Epidermal melanocyte (primary cell): ENCODE measurements around the gene ZNF282.
"Not testable (repeated sequence)": the region's sequence is repeated elsewhere in the genome, so short reads cannot be mapped to it uniquely, and the experiment has no call there.

Source experiments
- DNase-seq: peaks from one replicate; pipeline ENCODE4 v3.0.0; 2011; ENCODE audit warnings: low spot score; ENCODE audit not compliant: insufficient read length

ZNF282 gene

DNA sequence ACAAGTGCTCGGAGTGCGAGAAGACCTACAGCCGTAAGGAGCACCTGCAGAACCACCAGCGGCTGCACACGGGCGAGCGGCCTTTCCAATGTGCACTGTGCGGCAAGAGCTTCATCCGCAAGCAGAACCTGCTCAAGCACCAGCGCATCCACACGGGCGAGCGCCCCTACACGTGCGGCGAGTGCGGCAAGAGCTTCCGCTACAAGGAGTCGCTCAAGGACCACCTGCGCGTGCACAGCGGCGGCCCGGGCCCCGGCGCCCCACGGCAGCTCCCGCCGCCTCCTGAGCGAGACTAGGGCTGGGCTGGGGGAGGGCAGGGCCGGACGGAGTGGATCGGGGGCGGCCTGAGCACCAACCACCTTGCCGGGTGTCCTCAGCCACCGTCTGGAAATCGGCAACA, 29.0 kb downstream of the ZNF282 start:
- DNase-seq, result no peak

DNA sequence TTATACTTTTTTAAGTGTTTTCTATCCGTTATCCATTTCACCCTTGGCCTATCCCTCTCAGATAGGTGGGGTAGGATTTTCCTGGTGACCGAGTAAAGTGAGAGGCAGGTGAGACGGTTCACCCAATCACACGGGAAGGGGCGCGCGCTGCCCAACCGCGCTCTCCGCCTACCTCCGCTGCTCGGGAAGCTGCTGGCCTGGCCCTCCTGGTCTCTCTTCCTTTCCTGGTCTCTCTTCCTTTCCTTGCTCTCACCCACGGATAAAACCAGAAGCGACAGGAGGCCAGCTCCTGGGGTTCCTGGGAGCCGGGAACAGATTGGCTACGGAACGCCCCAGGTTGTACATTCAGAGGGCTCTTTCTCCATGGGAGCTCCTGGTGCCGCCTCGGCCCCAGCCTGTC, 29.8 kb downstream of the ZNF282 start:
- no peak for DNase-seq

DNA sequence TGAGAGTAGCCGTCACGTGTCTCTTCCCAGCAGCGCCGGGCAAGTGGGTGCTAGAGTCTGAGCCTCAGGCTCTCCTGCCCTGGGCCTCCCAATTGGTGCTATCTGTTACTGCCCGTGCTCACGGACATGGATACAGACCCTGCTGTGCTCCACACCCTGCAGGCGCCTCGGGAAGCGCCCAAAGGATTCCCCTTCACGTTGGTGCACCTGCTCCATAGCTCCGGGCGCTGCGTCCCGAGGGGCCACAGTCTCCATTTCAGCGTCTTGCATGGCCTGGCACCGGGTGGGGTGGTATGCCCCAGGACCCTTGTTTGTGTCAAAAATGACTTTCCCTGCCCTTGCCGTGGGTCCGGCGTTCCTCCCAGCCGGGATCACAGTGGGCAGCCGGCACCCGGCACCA, 30.3 kb downstream of the ZNF282 start:
- DNase-seq, result no peak

DNA sequence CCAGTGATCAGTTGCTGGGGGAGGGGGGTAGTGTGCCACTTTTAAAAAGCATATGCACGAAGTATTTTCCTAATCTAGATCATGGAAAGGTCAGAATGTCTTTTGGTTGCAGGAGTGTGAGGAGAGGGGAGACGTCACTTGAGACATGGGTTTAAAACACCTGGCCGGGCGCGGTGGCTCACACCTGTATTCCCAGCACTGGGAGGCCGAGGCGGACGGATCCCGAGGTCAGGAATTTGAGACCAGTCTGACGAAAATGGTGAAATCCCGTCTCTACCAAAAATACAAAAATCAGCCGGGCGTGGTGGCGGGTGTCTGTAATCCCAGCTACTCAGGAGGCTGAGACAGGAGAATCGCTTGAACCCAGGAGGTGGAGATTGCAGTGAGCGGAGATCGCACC, 31.0 kb downstream of the ZNF282 start:
- DNase-seq, result not testable (repeated sequence)

DNA sequence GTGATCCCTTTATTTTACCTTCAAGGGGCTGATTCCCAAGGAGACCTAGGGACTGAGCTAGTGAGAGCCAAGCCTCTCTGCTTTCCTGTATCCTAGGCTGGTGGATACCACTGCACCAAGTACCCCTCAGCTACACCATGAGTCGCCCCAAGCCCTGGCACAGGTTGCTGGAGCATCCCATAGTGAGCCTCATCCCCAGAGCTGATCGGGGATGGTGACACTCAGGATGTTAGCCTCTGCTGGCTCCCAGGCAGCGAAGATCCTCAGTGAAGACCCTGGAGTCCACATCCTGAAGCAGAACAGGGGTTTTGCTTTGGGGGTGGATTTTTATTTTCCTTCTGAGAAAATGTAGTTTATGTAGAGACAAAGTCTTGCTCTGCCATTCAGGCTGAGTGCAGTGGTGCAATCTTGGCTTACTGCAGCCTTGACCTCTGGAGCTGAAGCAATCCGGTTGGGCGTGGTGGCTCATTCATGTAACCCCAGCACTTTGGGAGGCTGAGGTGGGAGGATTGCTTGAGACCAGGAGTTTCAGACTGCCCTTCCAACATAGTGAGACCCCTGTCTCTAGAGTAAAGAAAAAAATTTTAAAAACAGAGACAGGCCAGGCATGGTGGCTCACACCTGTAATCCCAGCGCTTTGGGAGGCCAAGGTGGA, 31.6 kb downstream of the ZNF282 start:
- DNase-seq, result peak; percentile 10

DNA sequence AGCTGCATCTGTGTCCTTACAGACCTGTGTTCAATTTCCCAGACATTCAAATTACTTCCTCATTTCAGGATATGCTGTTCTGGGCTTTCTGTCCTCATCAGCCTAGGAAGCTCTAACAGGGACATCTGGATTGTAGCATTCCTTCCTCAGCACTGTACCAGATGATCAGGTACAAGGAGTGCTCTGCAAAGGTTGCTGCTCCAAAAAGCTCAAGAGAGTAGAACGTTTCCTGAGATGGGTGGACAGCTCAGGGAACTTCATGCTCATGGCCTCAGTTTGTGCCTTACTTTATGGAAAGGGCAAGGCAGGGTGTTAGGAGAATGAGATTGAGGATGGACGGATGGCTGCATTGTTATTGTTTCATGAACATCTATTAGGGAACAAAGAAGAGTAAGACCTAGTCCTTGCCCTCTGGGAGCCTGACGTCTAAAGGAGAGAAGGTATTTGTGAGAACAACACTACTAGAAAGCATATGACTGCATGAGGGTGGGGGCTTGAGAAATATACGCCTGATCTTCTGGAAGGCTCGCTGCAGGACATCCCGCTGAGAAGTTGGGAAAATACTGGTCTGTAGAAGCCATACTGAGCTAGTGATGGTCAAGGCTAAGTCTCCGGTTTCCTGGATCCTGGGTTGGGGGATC, 33.6 kb downstream of the ZNF282 start:
- DNase-seq, result peak; percentile 16

DNA sequence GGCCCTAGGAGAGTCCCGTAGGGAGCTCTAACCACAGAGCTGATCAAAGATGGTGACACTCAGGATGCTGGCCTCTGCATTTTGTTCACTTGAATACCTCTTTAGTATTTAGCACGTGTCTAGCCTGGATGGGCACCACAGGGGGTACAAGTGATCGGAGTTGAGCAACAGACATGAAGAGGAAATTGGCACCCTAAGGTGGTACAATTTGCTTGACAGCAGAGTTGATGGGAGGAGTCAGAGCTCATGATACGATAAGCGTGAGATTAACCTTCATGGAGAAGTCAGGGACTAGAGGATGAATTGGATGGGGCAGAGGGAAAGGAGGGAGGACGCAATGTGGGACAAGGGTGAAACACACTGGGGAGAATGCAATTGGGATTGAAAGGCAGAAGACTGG, 34.2 kb downstream of the ZNF282 start:
- peak; percentile 15 for DNase-seq

DNA sequence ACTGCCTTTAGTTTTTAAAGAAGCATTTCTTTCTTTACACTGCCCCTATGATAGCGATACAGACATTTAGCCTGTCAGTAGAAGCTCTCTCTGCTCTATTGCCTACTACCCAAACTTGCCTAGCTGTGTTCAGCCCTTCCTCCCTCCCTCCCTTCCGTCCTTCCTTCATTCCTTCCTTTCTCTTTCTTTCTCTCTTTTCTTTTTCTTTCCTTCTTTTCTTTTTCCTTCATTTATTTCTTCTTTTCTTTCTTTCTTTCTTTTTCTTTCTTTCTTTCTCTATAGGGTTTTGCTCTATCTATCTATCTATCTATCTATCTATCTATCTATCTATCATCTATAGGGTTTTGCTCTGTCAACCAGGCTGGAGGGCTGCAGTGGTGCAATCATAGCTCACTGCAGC, 37.0 kb downstream of the ZNF282 start:
- DNase-seq, result no peak

DNA sequence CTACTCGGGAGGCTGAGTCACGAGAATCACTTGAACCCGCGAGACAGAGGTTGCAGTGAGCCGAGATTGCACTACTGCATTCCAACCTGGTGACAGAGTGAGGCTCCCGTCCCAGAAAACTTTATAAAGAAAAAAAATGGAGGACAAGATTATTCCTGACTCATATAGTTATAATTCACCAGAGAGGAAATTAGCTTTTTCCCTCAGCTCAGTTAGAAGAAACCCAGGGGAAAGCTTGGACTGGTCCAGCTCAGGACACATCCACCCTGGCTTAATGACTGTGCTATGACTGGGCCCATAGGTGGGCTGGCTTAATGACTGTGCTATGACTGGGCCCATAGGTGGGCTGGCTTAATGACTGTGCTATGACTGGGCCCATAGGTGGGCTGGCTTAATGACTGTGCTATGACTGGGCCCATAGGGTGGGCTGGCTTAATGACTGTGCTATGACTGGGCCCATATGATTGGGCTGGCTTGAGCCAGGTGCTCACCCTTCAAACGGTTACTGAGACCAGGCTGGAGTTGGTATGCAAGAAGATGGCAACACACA, 38.4 kb downstream of the ZNF282 start:
- peak; percentile 15 for DNase-seq

DNA sequence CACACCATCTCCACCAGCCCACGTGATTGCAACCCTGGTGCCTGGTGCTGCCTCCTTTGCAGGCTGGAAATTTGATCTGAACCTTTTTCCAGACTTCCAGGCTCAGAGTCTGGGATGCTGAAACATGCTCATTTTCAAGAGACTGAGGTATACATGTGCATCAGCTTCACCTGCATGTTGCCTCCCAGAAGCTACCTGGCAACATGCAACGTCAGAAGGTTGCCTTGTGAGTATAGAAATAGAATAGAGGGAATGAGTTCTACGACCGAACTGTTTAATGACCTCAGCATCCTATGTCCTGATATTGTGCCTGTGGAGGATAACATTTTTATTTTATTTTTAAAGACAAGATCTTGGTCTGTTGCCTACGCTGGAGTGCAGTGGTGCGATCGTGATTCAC, 42.2 kb downstream of the ZNF282 start:
- no peak for DNase-seq

DNA sequence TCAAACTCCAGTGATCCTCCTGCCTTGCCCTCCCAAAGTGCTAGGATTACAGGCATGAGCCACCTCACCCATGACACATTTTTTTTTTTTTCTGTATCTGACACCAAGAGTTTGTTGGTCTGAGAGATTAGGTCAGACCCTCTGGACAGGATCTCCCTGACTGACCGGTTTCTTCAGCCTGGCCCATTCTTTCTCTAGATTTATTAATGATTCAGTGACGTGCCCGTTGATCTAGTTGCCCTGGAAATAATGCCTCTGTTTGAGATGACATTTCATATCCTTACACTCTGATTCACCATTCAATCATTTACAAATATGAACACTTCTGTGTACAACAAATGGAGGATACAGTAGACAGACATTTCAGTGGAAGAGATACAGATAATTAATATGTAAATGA, 42.7 kb downstream of the ZNF282 start:
- DNase-seq, result no peak

DNA sequence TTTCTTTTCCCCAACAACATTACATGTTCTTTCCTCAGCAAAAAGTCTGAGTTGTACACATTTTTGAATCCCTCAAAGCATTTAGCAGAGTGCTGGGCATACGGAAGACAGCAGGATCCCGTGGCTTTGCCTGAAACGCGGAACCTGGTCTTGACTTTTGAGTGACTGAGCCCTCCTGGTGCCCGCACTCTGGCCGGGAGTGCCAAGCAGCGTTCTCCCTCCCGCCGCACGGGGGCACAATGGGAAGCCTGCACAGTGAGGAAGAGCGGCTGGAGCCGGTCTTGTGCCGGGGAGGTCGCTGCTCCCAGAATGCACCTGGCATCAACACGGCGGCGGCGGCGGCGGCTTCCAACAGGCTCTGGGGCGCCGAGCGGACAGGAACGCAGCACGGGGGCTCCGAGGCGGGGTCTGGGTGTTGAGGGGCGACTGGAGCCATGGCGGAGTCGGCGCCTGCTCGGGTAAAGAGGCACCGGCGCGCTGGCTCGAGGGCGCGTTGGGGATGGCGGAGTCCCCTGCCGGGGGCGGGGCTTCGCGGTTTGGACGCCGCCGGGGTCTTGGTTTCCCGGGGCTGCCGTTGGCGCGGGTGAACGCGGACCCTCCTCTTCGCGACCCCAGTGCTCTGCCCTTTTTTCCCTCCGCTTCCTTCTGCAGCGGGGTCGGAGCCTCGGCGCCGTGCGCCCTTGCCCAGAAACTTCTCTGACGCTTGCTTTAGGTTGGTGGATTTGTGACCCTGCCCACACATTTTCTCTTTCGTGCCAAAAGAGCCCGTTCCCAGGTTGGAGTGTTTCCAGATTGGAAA, 44.2 kb downstream of the ZNF282 start, which contains the start of gene ZNF212:
Gene ZNF212, plus strand, starts transcription at position 307 of the 799 bp plus-strand sequence. Its CDS starts 128 bp downstream, at position 435.
- peak; percentile 98 for DNase-seq

DNA sequence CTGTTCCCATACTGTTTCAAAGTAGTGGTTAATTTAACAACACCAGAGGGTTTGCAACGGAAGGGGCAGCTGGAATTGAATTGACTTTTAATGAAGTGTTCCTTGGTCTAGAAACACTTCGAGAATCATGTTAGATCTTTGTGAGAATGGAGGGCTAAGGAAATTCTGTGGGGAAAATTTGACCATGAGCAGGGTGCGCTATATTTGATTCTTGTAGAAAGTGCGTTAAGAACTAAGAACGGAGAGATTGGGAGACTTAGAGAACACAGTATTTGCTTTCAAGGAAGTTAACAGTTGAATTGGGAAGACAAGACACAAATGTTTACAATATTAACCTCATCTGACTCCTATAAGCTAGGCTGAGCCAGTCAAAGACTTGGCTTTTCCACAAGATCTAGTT, 45.3 kb downstream of the ZNF282 start:
- DNase-seq, result no peak

DNA sequence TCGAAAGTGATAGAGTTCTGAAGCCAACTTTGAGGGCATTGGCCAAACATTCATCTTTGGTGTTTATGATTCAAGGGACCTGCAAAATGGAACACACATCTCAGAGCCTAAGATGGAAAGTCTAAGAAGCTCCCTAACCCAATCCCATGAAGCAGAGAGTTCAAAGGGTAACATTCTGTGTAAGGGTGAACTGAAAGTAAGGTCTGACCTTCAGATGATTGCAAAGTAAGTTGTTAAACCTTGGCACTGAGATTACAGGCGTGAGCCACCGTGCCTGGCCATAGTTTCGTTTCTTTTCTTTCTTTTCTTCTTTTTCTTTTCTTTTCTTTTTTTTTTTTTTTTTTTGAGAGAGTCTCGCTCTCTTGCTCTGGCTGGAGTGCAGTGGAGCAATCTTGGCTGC, 46.4 kb downstream of the ZNF282 start:
- no peak for DNase-seq

DNA sequence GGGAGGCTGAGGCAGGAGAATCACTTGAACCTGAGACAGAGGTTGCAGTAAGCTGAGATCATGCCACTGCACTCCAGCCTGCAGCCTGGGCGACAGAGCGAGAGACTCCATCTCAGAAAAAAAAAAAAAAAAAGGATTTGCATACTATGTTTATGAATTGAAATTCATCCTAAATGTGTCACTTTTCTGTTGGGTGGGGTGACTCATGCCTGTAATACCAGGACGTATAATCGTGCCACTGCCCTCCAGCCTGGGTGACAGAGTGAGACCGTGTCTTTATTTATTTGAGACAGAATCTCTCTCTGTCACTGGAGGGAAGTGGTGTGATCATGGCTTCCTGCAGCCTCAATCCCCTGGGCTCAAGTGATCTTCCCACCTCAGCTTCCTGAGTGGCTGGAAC, 49.9 kb downstream of the ZNF282 start:
- no peak for DNase-seq

DNA sequence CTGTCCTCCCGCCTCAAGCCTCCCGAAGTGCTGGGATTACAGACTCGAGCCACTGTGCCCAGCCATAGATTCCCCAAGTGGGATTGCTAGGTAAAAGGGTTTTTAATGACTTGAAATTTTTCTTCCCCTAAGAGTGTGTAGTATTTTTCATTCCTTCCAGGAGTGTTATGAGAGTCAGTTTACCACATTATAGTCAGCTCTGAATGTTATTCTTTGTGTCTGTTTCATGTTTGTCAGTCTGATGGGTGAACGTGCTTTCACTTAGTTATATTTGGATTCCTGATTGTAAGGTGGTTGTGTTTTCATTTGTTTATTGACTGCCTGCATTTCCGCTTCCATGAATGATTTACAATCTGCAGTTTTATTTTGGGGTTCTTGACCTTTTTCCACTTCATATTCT, 50.4 kb downstream of the ZNF282 start:
- no peak for DNase-seq

DNA sequence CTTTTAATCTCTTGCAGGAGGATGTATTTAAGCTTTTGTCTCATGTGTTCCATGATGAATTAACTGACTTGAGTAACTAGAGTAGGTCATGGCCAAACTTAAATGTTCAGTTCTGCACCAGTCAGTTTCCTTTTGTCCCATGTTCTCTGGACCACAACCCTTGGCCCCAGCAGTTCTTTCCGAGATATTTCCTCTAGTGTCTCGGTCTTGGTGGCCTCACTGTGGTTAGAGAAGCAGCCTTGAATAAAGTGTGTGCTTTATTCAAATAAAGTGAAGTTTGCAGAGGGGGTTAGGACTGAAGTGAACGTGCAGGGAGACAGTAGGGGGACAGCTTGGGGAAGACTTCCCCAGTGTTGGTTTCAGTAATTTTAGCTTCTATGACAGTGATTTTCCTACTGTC, 53.4 kb downstream of the ZNF282 start:
- DNase-seq, result no peak

DNA sequence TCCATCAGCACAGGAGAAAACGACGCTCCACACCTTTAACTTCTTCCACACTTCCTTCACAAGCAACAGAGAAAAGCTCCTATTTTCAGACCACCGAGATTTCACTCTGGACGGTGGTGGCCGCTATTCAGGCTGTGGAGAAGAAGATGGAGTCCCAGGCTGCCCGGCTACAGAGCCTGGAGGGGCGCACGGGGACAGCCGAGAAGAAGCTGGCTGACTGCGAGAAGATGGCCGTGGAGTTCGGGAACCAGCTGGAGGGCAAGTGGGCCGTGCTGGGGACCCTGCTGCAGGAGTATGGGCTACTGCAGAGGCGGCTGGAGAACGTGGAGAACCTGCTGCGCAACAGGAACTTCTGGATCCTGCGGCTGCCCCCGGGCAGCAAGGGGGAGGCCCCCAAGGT, 54.8 kb downstream of the ZNF282 start:
- not testable (repeated sequence) for DNase-seq

DNA sequence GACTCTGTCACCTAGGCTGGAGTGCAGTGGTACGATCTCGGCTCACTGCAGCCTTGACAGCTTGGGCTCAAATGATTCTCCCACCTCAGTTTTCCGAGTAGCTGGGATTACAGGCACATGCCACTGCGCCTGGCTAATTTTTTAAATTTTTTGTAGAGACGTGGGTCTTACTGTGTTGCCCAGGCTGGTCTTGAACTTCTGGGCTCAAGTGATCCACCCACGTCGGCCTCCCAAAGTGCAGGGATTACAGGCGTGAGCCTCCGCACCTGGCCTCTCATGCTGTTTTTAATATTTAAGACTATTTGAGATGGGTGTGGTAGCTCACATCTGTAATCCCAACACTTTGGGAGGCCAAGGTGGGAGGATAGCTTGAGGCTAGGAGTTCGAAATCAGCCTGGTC, 56.2 kb downstream of the ZNF282 start:
- not testable (repeated sequence) for DNase-seq

DNA sequence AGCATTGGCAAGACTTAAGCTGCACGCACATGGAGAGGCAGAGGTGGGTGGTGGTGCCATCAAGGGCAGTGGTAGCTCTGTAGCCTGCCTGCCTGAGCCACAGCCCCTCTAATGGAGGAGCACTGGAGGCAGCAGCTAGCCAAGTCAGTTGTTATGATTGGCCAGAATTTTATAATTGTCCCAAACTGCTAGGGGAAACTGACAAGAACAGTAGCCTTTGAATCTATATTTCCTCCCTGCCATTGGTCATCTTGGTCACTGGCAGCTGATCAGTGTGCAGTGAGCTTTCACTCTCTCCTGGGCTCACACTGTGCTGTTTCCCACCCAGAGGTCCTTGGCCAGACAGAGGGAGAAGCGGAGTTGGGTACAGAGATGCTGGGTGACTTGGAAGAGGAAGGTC, 57.0 kb downstream of the ZNF282 start:
- DNase-seq, result no peak

DNA sequence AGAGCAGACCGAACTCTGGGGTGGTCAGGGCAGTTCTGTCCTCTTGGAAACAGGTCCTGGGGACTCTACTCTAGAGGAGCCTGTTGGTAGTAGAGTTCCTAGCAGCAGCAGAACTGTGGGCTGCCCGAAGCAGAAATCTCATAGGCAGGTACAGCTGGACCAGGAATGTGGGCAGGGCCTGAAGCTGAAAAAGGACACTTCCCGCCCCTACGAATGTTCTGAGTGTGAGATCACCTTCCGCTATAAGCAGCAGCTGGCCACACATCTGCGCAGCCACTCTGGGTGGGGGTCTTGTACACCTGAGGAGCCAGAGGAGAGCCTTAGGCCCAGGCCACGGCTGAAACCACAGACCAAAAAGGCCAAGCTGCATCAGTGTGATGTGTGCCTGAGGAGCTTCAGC, 58.3 kb downstream of the ZNF282 start:
- DNase-seq, result no peak

DNA sequence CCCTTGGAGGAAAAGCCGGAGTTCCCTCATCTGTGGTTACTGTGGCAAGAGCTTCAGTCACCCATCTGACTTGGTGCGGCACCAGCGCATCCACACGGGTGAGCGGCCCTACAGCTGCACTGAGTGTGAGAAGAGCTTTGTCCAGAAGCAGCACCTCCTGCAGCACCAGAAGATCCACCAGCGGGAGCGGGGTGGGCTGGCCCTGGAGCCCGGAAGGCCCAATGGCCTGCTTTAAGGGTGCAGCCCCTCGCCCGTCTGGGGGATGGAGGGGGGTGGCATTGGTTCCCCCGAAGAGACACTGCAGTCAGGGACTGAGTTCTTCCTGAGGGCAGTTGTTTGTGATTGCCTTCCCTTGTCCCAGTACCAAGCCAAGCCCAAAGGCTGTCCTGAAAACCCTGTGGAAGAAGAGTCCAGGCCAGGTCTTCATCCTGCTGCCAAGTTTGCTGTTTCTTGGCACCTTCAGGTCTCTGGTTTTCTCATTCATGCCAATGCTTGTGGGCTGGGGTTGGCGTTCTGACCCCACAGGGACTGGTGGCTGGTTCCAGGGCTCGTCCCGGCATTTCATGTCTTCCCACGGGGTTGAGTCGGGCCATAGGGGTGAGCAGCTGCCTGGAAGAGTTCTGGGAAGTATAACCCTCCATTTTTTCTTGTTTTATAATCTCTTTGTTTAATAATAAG, 59.0 kb downstream of the ZNF282 start:
- DNase-seq, result no peak
